Measurements from ENCODE around the gene SGMS1.

Gene SGMS1

GRCh38 chr10:50416181-50416824, 207.5 kb downstream of the SGMS1 start:
- DNase-seq: no peak

GRCh38 chr10:50415292-50415691, 208.5 kb downstream of the SGMS1 start:
- DNase-seq: no peak

GRCh38 chr10:50410066-50410811, 213.5 kb downstream of the SGMS1 start:
- no peak for DNase-seq

- no peak for DNase-seq
Observed at GRCh38 chr10:50407076-50407801, 216.5 kb downstream of the SGMS1 start.

- DNase-seq: no peak
Observed at GRCh38 chr10:50406457-50407070, 217.2 kb downstream of the SGMS1 start.

GRCh38 chr10:50405723-50406122, 218.0 kb downstream of the SGMS1 start:
- no peak for DNase-seq

GRCh38 chr10:50404021-50404773, 219.6 kb downstream of the SGMS1 start:
- DNase-seq: no peak

GRCh38 chr10:50403074-50403473, 220.7 kb downstream of the SGMS1 start:
- no peak for DNase-seq

GRCh38 chr10:50402466-50402865, 221.3 kb downstream of the SGMS1 start:
- no peak for DNase-seq

GRCh38 chr10:50400694-50401093, 223.1 kb downstream of the SGMS1 start:
- no peak for DNase-seq

- DNase-seq: no peak
Observed at GRCh38 chr10:50398823-50399222, 224.9 kb downstream of the SGMS1 start.

- no peak for DNase-seq
Observed at GRCh38 chr10:50398381-50398780, 225.4 kb downstream of the SGMS1 start.

GRCh38 chr10:50397312-50398140, 226.2 kb downstream of the SGMS1 start:
- DNase-seq: no peak

- no peak for DNase-seq
Observed at GRCh38 chr10:50396491-50397311, 227.1 kb downstream of the SGMS1 start.

GRCh38 chr10:50395851-50396250, 227.9 kb downstream of the SGMS1 start:
- no peak for DNase-seq

- DNase-seq: no peak
Observed at GRCh38 chr10:50395271-50395670, 228.5 kb downstream of the SGMS1 start.

GRCh38 chr10:50394832-50395231, 228.9 kb downstream of the SGMS1 start:
- DNase-seq: no peak

GRCh38 chr10:50393784-50394467, 229.8 kb downstream of the SGMS1 start:
- DNase-seq: no peak

- DNase-seq: no peak
Observed at GRCh38 chr10:50392966-50393718, 230.6 kb downstream of the SGMS1 start.
